ENCODE measurements around the gene USE1. TPM values are rescaled to one million over a fixed set of nuclear protein-coding genes. Genes with fewer than 3 reads are reported as not detected.

Gene USE1
- total RNA-seq, 6 experiments from 2014 or later = 23.5 to 29.3 (median 25.7) TPM

GRCh38 chr19:17262557-17262956 is 47.4 kb downstream of the USE1 start:
- peaks cover 9% of the 10 kb centered on the region; the same call in 1 of the 2 replicates for H3K9me3 Mint-ChIP-seq
- no peak overlapping the region for H3K4me3 Mint-ChIP-seq
- peaks cover 11% of the 10 kb centered on the region for H3K36me3 Mint-ChIP-seq (ENCODE audit: low read depth)
- peaks cover 12% of the 10 kb centered on the region for H3K4me1 Mint-ChIP-seq (ENCODE audit: low read depth)
- TF ChIP-seq, protein P1, sequence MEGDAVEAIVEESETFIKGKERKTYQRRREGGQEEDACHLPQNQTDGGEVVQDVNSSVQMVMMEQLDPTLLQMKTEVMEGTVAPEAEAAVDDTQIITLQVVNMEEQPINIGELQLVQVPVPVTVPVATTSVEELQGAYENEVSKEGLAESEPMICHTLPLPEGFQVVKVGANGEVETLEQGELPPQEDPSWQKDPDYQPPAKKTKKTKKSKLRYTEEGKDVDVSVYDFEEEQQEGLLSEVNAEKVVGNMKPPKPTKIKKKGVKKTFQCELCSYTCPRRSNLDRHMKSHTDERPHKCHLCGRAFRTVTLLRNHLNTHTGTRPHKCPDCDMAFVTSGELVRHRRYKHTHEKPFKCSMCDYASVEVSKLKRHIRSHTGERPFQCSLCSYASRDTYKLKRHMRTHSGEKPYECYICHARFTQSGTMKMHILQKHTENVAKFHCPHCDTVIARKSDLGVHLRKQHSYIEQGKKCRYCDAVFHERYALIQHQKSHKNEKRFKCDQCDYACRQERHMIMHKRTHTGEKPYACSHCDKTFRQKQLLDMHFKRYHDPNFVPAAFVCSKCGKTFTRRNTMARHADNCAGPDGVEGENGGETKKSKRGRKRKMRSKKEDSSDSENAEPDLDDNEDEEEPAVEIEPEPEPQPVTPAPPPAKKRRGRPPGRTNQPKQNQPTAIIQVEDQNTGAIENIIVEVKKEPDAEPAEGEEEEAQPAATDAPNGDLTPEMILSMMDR (IDR thresholded peaks at IDR 0.05) = no peak
- no peak overlapping the region for H3K27ac Mint-ChIP-seq
- H3K27me3 Mint-ChIP-seq (ENCODE audit: insufficient read depth) = peaks cover 10% of the 10 kb centered on the region
- DNase-seq = no peak

DNA sequence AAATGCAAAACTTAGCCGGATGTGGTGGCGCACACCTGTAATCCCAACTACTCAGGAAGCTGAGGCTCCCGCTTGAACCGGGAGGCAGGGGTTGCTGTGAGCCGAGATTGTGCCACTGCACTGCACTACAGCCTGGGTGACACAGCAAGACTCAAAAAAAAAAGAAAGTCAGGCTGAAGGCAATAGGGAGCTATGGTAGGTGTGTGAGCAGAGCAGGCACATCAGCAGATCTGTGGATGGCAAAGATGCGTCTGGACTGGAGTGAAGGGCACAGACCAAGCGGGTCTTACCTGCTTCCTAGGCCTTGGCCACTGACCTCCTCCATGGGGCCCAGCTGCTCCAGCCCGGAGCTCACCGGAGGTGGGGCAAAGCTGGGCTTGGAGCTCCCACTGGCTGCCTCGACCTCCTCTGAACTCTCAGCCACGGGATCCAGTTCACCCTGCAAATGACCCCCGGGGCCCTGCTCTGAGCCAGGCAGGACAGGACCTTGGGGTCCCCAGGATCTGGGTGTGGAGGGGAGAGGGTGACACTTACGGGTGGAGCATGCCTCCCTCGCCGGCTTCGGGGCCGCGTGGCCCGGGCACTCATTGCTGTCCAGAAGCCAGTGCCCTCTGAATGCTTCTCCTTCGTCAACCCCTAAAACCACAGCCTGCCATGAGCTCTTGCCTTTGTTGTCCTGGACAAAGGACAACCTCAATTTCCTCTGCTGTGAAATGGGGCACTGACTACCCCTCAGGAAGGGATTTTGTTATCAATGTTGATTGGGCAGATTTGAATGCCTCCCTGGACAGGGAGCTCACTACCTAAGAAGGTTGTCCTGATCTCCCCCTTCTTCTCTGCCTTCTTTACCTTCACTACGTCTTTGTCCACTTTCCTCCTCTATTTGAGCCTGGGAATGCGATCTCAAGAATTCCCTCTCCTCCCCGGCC is 48.8 kb downstream of the USE1 start:
- TF ChIP-seq, protein P1 (IDR thresholded peaks at IDR 0.05) = no peak
- DNase-seq = no peak
- Mint-ChIP-seq H3K36me3 (ENCODE audit: low read depth) (peaks cover 11% of the 10 kb centered on the region), H3K27ac (no peak overlapping the region), H3K9me3 (peaks cover 9% of the 10 kb centered on the region; the same call in 1 of the 2 replicates), H3K4me3 (no peak overlapping the region), H3K4me1 (ENCODE audit: low read depth) (peaks cover 21% of the 10 kb centered on the region), H3K27me3 (ENCODE audit: insufficient read depth) (peaks cover 10% of the 10 kb centered on the region)

GRCh38 chr19:17264641-17264979 is 49.5 kb downstream of the USE1 start, which contains the start of gene USHBP1:
TSS of gene USHBP1 (minus strand) at chr19:17264745. CDS start at chr19:17264299, 446 bp downstream.
- Mint-ChIP-seq H3K4me1 (ENCODE audit: low read depth) (peaks cover 21% of the 10 kb centered on the region), H3K9me3 (peaks cover 9% of the 10 kb centered on the region; the same call in 1 of the 2 replicates), H3K27me3 (ENCODE audit: insufficient read depth) (peaks cover 8% of the 10 kb centered on the region), H3K4me3 (no peak within 1 kb of the TSS), H3K36me3 (ENCODE audit: low read depth) (peaks cover 8% of the 10 kb centered on the region), H3K27ac (no peak within 1 kb of the TSS)
- TF ChIP-seq, protein P1 (IDR thresholded peaks at IDR 0.05) = no peak
- DNase-seq = no peak

GRCh38 chr19:17266026-17266425 is 50.9 kb downstream of the USE1 start:
- no peak overlapping the region for H3K27ac Mint-ChIP-seq
- H3K27me3 Mint-ChIP-seq (ENCODE audit: insufficient read depth) = peaks cover 5% of the 10 kb centered on the region
- H3K36me3 Mint-ChIP-seq (ENCODE audit: low read depth) = peaks cover 12% of the 10 kb centered on the region
- H3K9me3 Mint-ChIP-seq = peaks cover 4% of the 10 kb centered on the region; the same call in 1 of the 2 replicates
- DNase-seq = no peak
- TF ChIP-seq, protein P1 (IDR thresholded peaks at IDR 0.05) = no peak
- no peak overlapping the region for H3K4me3 Mint-ChIP-seq
- peaks cover 16% of the 10 kb centered on the region for H3K4me1 Mint-ChIP-seq (ENCODE audit: low read depth)

DNA sequence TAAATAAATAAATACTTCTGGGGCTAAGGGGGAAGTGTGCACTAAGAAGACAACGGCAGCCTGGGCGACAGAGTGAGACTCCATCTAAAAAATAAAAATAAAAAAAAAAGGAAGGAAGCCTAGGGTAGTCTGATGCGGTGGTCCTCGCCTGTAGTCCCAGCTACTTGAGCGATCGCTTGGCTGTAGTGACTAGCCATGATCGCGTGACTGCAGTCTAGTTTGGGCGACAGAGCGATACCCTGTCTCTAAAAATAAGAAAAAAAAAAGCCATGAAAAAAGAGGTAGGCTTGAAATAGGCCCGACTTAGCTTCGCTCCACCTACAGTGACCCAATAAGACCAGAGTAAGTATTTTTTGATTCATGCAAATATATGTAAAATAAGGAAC is 51.4 kb downstream of the USE1 start:
- peak overlapping the region; percentile 91; the same call in 1 of the 2 replicates for H3K27ac Mint-ChIP-seq
- TF ChIP-seq, protein P1 (IDR thresholded peaks at IDR 0.05) = no peak

More for the DNA sequence above, 51.4 kb downstream of the USE1 start:
- Mint-ChIP-seq H3K36me3 (ENCODE audit: low read depth) (peaks cover 12% of the 10 kb centered on the region), H3K27me3 (ENCODE audit: insufficient read depth) (peaks cover 4% of the 10 kb centered on the region), H3K4me1 (ENCODE audit: low read depth) (peaks cover 15% of the 10 kb centered on the region), H3K4me3 (peak overlapping the region; percentile 96; the same call in 1 of the 2 replicates), H3K9me3 (peaks cover 4% of the 10 kb centered on the region; the same call in 1 of the 2 replicates)
- DNase-seq = no peak

Measured in HFFc6 (cell line).